ENCODE results near the gene P4HA2. TPM values are rescaled to one million over a fixed set of nuclear protein-coding genes. Genes with fewer than 3 reads are reported as not detected.

Gene P4HA2
- total and polyA plus RNA-seq, 11 donors: 41.2 to 140 (median 55.7) TPM

GRCh38 chr5:132220491-132220890 is 7.2 kb downstream of the P4HA2 start:
- H3K27ac ChIP-seq: peak overlapping the region in 7 of 12 donors; percentile 5 to 96 (median 58)
- 48 to 67% (median 61%) methylated on average over 2 of the region's 2 CpGs for WGBS, 4 donors
- TF ChIP-seq POLR2A (IDR thresholded peaks at IDR 0.05): no peak
- TF ChIP-seq, protein P1, sequence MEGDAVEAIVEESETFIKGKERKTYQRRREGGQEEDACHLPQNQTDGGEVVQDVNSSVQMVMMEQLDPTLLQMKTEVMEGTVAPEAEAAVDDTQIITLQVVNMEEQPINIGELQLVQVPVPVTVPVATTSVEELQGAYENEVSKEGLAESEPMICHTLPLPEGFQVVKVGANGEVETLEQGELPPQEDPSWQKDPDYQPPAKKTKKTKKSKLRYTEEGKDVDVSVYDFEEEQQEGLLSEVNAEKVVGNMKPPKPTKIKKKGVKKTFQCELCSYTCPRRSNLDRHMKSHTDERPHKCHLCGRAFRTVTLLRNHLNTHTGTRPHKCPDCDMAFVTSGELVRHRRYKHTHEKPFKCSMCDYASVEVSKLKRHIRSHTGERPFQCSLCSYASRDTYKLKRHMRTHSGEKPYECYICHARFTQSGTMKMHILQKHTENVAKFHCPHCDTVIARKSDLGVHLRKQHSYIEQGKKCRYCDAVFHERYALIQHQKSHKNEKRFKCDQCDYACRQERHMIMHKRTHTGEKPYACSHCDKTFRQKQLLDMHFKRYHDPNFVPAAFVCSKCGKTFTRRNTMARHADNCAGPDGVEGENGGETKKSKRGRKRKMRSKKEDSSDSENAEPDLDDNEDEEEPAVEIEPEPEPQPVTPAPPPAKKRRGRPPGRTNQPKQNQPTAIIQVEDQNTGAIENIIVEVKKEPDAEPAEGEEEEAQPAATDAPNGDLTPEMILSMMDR (IDR thresholded peaks at IDR 0.05): no peak
- DNase-seq (no peak), ATAC-seq (no peak)
- H3K4me1 ChIP-seq: peaks cover 7 to 93% (median 68%) of the 10 kb centered on the region in 12 donors
- no peaks in the 10 kb centered on the region for H3K27me3 ChIP-seq
- intact Hi-C loops (cut with DNase I): loop anchor here in 1 of 10 donors (10.0 kb wide), 1 partner anchor 274 kb away; the partner anchor contains the start of gene IRF1
- H3K4me3 ChIP-seq: no peak overlapping the region
- peaks cover 0 to 22% (median 12%) of the 10 kb centered on the region in 9 donors for H3K36me3 ChIP-seq
- no peaks in the 10 kb centered on the region for H3K9me3 ChIP-seq

GRCh38 chr5:132219981-132220380 is 7.7 kb downstream of the P4HA2 start:
- WGBS, 4 donors: 88 to 100% (median 98%) methylated on average over 1 of the region's 1 CpG
- Histone ChIP-seq H3K36me3 (peaks cover 0 to 22% (median 12%) of the 10 kb centered on the region in 9 donors), H3K27ac (peak overlapping the region in 7 of 12 donors; percentile 5 to 96 (median 55)), H3K4me1 (peaks cover 2 to 92% (median 66%) of the 10 kb centered on the region in 12 donors), H3K27me3 (no peaks in the 10 kb centered on the region), H3K4me3 (no peak overlapping the region), H3K9me3 (no peaks in the 10 kb centered on the region)
- ATAC-seq: no peak
- intact Hi-C loops (cut with DNase I): loop anchor here in 1 of 10 donors (10.0 kb wide), 1 partner anchor 275 kb away; the partner anchor contains the start of gene IRF1
- DNase-seq: no peak
- no peak for TF ChIP-seq POLR2A (IDR thresholded peaks at IDR 0.05)
- TF ChIP-seq, protein P1 (IDR thresholded peaks at IDR 0.05): no peak

DNA sequence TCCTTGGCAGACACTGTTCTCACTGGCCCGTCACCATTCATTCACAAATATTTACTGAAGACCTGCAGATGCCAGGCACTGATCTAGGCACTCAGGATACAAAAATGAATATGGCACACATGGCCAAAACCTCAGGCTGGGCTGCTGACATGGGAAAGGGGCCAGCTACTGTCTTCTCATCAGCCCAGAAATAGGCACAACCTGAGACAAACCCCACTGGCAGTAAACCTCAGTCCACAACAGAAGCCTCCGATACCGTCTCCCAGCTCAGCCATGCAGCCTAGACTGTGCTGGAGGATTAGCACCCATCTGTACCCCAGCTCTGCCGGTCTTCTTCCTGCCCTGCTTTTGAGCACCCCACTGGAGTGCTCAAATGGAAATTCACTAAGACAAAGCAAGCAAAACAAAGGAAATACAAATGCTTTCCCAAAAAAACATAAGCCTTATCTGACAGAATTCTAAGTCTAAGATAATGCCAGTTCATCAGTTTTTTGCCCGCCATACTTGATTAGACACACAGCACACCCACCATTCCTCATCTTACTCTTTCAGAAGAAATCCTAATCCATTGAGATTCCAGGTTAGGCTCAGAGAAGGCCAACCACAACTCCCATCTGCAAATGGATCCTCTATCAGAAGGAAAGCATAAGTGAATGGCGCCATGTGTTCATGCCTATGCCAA is 8.2 kb downstream of the P4HA2 start:
- Histone ChIP-seq H3K4me1 (peaks cover 2 to 92% (median 66%) of the 10 kb centered on the region in 12 donors), H3K36me3 (peaks cover 0 to 24% (median 12%) of the 10 kb centered on the region in 9 donors), H3K27ac (peak overlapping the region in 10 of 12 donors; percentile 5 to 96 (median 51)), H3K9me3 (no peaks in the 10 kb centered on the region), H3K27me3 (no peaks in the 10 kb centered on the region), H3K4me3 (no peak overlapping the region)
- no peak for DNase-seq
- TF ChIP-seq, protein P1 (IDR thresholded peaks at IDR 0.05): no peak
- no peak for TF ChIP-seq POLR2A (IDR thresholded peaks at IDR 0.05)
- ATAC-seq: no peak
- intact Hi-C loops (cut with DNase I): no loop called here
- whole genome bisulfite sequencing, 4 donors: 79 to 95% (median 85%) methylated on average over 6 of the region's 6 CpGs

DNA sequence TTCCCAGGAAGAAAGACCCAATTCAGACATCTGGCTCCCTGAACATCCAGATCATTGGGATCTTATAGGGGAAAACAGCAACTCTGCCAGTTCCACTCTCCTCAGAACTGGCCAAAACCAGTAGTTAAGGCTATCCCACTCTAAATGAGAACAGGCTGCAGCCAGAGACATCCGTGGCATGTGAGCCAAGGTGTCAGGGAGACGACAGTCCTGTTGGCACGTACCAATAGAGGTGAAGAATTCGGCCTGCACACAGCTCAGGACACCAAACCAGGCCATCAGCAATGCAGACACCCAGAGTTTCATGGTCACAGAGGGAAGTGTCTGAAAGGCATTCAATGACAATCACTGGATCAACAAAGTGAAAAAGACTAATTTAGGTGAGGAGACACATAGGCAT is 9.3 kb downstream of the P4HA2 start:
- Histone ChIP-seq H3K36me3 (peaks cover 0 to 35% (median 19%) of the 10 kb centered on the region in 9 donors), H3K27ac (peak overlapping the region in 9 of 12 donors; percentile 13 to 96 (median 55)), H3K27me3 (no peaks in the 10 kb centered on the region), H3K4me1 (peaks cover 2 to 92% (median 62%) of the 10 kb centered on the region in 12 donors), H3K4me3 (no peak overlapping the region), H3K9me3 (no peaks in the 10 kb centered on the region)
- no peak for ATAC-seq
- intact Hi-C loops (cut with DNase I): no loop called here
- WGBS, 4 donors: 49 to 62% (median 58%) methylated on average over 4 of the region's 4 CpGs
- no peak for DNase-seq
- TF ChIP-seq POLR2A (IDR thresholded peaks at IDR 0.05): no peak
- TF ChIP-seq, protein P1 (IDR thresholded peaks at IDR 0.05): no peak
